CD8-positive, alpha-beta memory T cell (primary cell): Measurements from ENCODE around the gene ZCCHC24. TPM values are rescaled to one million over a fixed set of nuclear protein-coding genes. Genes with fewer than 3 reads are reported as not detected.

Experiments
- CTCF ChIA-PET: fragments of 350-600 bp; sonication (Branson Sonifier 250); formaldehyde crosslinking; loops from one replicate; lab custom pipeline; 2021; ENCODE audit warnings: antibody characterized with exemption; lab: Charles Lee
- POLR2A ChIA-PET: fragments of 350-600 bp; sonication (Branson Sonifier 250); formaldehyde crosslinking; loops from one replicate; lab custom pipeline; 2021; ENCODE audit warnings: antibody characterized with exemption; lab: Charles Lee
- DNase-seq, 5 donors: peaks; one replicate each; pipeline versions ENCODE4 v3.0.0 to v3.0.0-alpha.2; 2020 to 2022; ENCODE audit warnings: mixed read lengths in 1 of 5
- H3K27ac ChIP-seq: one replicate; pipeline ENCODE4 v1.7.0; 2013; ENCODE audit warnings: low read depth, mild to moderate bottlenecking, low read length, moderate library complexity
- H3K27me3 ChIP-seq: 2 replicates; pipeline ENCODE4 v1.7.0; 2013; ENCODE audit warnings: low read length, mild to moderate bottlenecking; ENCODE audit not compliant: insufficient read depth, poor library complexity, severe bottlenecking
- H3K36me3 ChIP-seq: 2 replicates; pipeline ENCODE4 v1.7.0; 2013; ENCODE audit warnings: mild to moderate bottlenecking, low read length, moderate library complexity; ENCODE audit not compliant: insufficient read depth
- H3K4me1 ChIP-seq: 2 replicates; pipeline ENCODE4 v1.7.0; 2013; ENCODE audit warnings: mild to moderate bottlenecking, low read length, moderate library complexity; ENCODE audit not compliant: insufficient read depth
- H3K4me3 ChIP-seq: 2 replicates; pipeline ENCODE4 v1.7.0; 2013; ENCODE audit warnings: mild to moderate bottlenecking, low read length
- H3K9me3 ChIP-seq: 2 replicates; pipeline ENCODE4 v1.7.0; 2013; ENCODE audit warnings: mild to moderate bottlenecking, low read length
- H3K27ac Mint-ChIP-seq, 8 donors: one replicate each; pipeline ENCODE4 v1.8.0; 2020 to 2021; ENCODE audit warnings: mixed read lengths in 8 of 8, mild to moderate bottlenecking in 6 of 8, inconsistent platforms in 3 of 8, moderate library complexity in 3 of 8
- H3K27me3 Mint-ChIP-seq, 2 donors: one replicate each; pipeline ENCODE4 v1.8.0; 2020 to 2021; ENCODE audit warnings: mixed read lengths in 2 of 2, mild to moderate bottlenecking in 1 of 2, moderate library complexity in 1 of 2
- H3K36me3 Mint-ChIP-seq, 3 donors: one replicate each; pipeline ENCODE4 v1.8.0; 2020 to 2021; ENCODE audit warnings: mixed read lengths in 3 of 3, inconsistent platforms in 1 of 3, mild to moderate bottlenecking in 1 of 3
- H3K4me1 Mint-ChIP-seq, 3 donors: one replicate each; pipeline ENCODE4 v1.8.0; 2020 to 2021; ENCODE audit warnings: mixed read lengths in 3 of 3, inconsistent platforms in 1 of 3, mild to moderate bottlenecking in 1 of 3
- H3K4me3 Mint-ChIP-seq, 7 donors: one replicate each; pipeline ENCODE4 v1.8.0; 2020 to 2021; ENCODE audit warnings: mixed read lengths in 7 of 7, mild to moderate bottlenecking in 6 of 7, moderate library complexity in 4 of 7, inconsistent platforms in 2 of 7
- H3K9me3 Mint-ChIP-seq, 5 donors: one replicate each; pipeline ENCODE4 v1.8.0; 2020 to 2022; ENCODE audit warnings: mixed read lengths in 5 of 5, mild to moderate bottlenecking in 3 of 5, moderate library complexity in 2 of 5, inconsistent platforms in 1 of 5
- polyA plus RNA-seq: library from polyadenylated mRNA; unstranded; fragments of 300-500 nt; fragmentation: Illumina TruSeq; gene quantifications from one replicate; pipeline ENCODE4 v1.2.3, GENCODE V29; 2021
- total RNA-seq, 2 experiments: library from RNA; stranded (reverse); gene quantifications; one replicate each; pipeline ENCODE4 v1.2.3, GENCODE V29; 2021

The ZCCHC24 gene
- total and polyA plus RNA-seq, 3 experiments from 2014 or later, result 0.83 to 1.4 (median 1.00) TPM

GRCh38 chr10:79404231-79404609, 41.2 kb downstream of the ZCCHC24 start:
- H3K27ac Mint-ChIP-seq, result no peak overlapping the region
- H3K9me3 ChIP-seq, result no peaks in the 10 kb centered on the region

DNA sequence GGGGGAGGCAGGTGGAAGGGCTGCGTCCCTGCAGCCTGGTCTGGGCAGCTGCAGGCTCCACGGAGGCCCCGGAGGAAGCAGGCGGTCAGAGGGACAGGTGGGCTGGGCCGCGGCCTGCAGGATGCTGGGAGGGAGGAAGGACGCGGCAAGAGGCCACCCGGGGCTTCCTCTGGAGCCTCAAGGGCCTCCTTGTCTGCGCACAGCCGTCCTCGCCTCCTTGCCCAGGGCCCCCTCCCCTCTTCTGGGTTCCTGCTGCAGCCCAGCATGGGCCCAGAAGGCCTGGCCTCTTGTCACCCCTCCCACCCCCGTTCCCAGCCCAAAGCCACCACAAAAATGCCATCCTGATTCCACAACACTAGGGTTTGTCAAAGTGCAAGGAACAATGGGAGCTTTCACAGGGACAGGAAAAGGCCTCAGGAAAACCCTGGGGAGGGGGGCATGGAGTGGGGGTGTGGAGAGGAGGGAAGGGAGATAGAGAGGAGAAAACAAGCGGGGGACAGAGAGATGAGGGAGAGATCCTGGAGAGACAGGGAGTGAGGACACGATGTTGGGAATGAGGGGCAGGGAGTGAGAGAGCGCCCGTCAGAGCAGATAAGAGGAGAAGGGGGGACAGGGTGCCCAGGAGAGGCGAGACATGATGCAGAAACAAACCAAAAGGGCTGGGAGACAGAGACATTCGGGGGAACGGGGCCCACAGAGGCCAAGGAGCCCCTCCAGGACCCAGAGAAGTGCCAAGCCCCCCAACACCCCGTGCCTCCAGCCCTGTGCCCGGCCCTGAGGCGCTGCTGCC, 41.8 kb downstream of the ZCCHC24 start:
- Mint-ChIP-seq H3K4me3 (no peak overlapping the region), H3K36me3 (no peaks in the 10 kb centered on the region), H3K9me3 (no peaks in the 10 kb centered on the region), H3K4me1 (no peaks in the 10 kb centered on the region), H3K27ac (peak overlapping the region in 1 of 8 donors; percentile 32), H3K27me3 (peaks cover 0 to 1% of the 10 kb centered on the region in 2 donors)
- H3K4me1 ChIP-seq, result no peaks in the 10 kb centered on the region
- ChIA-PET POLR2A (no interaction called here), CTCF (no interaction called here)
- no peaks in the 10 kb centered on the region for H3K27me3 ChIP-seq
- DNase-seq, result no peak
- no peaks in the 10 kb centered on the region for H3K36me3 ChIP-seq
- H3K27ac ChIP-seq, result no peak overlapping the region
- no peaks in the 10 kb centered on the region for H3K9me3 ChIP-seq
- H3K4me3 ChIP-seq, result no peak overlapping the region

More at GRCh38 chr10:79404231-79404609, 41.2 kb downstream of the ZCCHC24 start:
- no peak overlapping the region for H3K4me3 Mint-ChIP-seq
- no peak overlapping the region for H3K27ac ChIP-seq
- DNase-seq, result no peak
- H3K4me1 ChIP-seq, result no peaks in the 10 kb centered on the region
- no peaks in the 10 kb centered on the region for H3K36me3 ChIP-seq
- POLR2A ChIA-PET, result interaction anchor here (0.6 kb wide), 1 partner anchor 62 kb away, joined by 4 read pairs; no protein-coding TSS in a partner anchor
- CTCF ChIA-PET, result no interaction called here
- no peaks in the 10 kb centered on the region for H3K27me3 ChIP-seq
- H3K27me3 Mint-ChIP-seq, result peaks cover 0 to 1% of the 10 kb centered on the region in 2 donors
- no peak overlapping the region for H3K4me3 ChIP-seq
- H3K9me3 Mint-ChIP-seq, result no peaks in the 10 kb centered on the region
- H3K36me3 Mint-ChIP-seq, result no peaks in the 10 kb centered on the region
- no peaks in the 10 kb centered on the region for H3K4me1 Mint-ChIP-seq

- H3K36me3 Mint-ChIP-seq, result no peaks in the 10 kb centered on the region
- H3K9me3 Mint-ChIP-seq, result no peaks in the 10 kb centered on the region
- ChIA-PET POLR2A (no interaction called here), CTCF (no interaction called here)
- Histone ChIP-seq H3K9me3 (no peaks in the 10 kb centered on the region), H3K4me3 (no peak overlapping the region), H3K4me1 (no peaks in the 10 kb centered on the region), H3K27ac (no peak overlapping the region), H3K27me3 (no peaks in the 10 kb centered on the region), H3K36me3 (no peaks in the 10 kb centered on the region)
- no peak overlapping the region for H3K27ac Mint-ChIP-seq
- peaks cover 0 to 1% of the 10 kb centered on the region in 2 donors for H3K27me3 Mint-ChIP-seq
- peak in 1 of 5 donors; percentile 41 for DNase-seq
- no peak overlapping the region for H3K4me3 Mint-ChIP-seq
- no peaks in the 10 kb centered on the region for H3K4me1 Mint-ChIP-seq
Observed at GRCh38 chr10:79402951-79403350, 42.5 kb downstream of the ZCCHC24 start.

- no peaks in the 10 kb centered on the region for H3K36me3 Mint-ChIP-seq
- no peaks in the 10 kb centered on the region for H3K9me3 Mint-ChIP-seq
- peak in 1 of 5 donors; percentile 11 for DNase-seq
- no peak overlapping the region for H3K4me3 Mint-ChIP-seq
- no peak overlapping the region for H3K27ac ChIP-seq
- ChIA-PET POLR2A (no interaction called here), CTCF (no interaction called here)
- H3K4me1 ChIP-seq, result no peaks in the 10 kb centered on the region
- no peaks in the 10 kb centered on the region for H3K27me3 ChIP-seq
- peaks cover 0 to 1% of the 10 kb centered on the region in 2 donors for H3K27me3 Mint-ChIP-seq
- H3K36me3 ChIP-seq, result no peaks in the 10 kb centered on the region
- H3K4me3 ChIP-seq, result no peak overlapping the region
- no peak overlapping the region for H3K27ac Mint-ChIP-seq
- no peaks in the 10 kb centered on the region for H3K9me3 ChIP-seq
- H3K4me1 Mint-ChIP-seq, result no peaks in the 10 kb centered on the region
Observed at GRCh38 chr10:79402625-79402946, 42.8 kb downstream of the ZCCHC24 start.

DNA sequence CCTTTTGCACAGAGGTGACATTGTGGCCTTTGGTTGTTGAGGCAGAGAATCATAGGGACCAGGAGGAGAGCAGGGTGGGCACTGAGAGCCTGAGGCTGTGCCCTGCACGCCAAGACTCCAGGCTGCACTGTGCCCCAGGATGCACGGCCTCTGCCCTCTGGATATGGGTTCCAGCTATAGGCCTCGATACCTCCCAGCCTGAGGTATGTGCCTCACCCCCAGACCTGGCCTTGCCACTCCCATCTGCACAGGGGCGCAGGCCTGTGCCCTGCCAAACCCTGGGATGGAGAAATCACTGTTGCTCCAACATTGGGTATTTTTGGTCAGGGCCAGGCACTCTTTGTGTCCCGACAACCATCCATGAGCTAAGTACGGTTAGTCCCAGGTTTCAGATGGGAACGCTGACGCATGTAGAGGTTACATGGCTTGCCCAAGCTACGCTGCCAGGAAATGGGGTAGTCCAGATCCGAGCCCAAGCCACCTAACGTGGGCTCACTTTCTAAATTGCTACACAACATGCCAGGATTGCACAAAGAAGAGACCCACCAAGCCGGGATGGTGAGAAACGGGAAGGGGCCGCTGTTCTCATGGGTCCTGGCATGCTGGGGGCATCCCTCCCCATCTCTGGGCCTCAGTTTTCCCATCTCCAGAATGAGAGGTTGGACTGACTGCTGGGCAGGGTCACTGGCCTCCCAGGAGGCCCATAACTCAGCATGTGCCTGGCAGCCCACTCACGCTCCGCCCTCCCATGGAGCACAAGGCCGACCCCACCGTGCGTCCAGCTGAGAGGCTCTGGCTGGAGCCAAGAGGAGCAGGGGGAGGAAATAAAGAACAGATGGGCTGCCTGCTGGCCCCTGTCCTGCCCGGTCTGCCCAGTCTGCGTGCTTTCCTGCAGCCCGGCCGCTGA, 44.2 kb downstream of the ZCCHC24 start:
- H3K36me3 ChIP-seq, result no peaks in the 10 kb centered on the region
- no peak overlapping the region for H3K4me3 ChIP-seq
- ChIA-PET POLR2A (no interaction called here), CTCF (interaction anchor here (0.9 to 3.7 kb wide), 3 partner anchors 11 to 67 kb away, joined by 3 to 17 read pairs (median 5); no protein-coding TSS in a partner anchor)
- H3K36me3 Mint-ChIP-seq, result no peaks in the 10 kb centered on the region
- H3K4me1 ChIP-seq, result no peaks in the 10 kb centered on the region
- peak in 1 of 5 donors; percentile 26 for DNase-seq
- no peak overlapping the region for H3K27ac Mint-ChIP-seq
- H3K27me3 ChIP-seq, result no peaks in the 10 kb centered on the region
- H3K9me3 ChIP-seq, result no peaks in the 10 kb centered on the region
- no peaks in the 10 kb centered on the region for H3K9me3 Mint-ChIP-seq
- H3K27ac ChIP-seq, result no peak overlapping the region
- H3K27me3 Mint-ChIP-seq, result peaks cover 0 to 2% of the 10 kb centered on the region in 2 donors
- no peak overlapping the region for H3K4me3 Mint-ChIP-seq
- no peaks in the 10 kb centered on the region for H3K4me1 Mint-ChIP-seq

- H3K9me3 Mint-ChIP-seq, result no peaks in the 10 kb centered on the region
- Histone ChIP-seq H3K4me1 (no peaks in the 10 kb centered on the region), H3K36me3 (no peaks in the 10 kb centered on the region), H3K27me3 (no peaks in the 10 kb centered on the region), H3K4me3 (no peak overlapping the region), H3K27ac (no peak overlapping the region), H3K9me3 (no peaks in the 10 kb centered on the region)
- CTCF ChIA-PET, result interaction anchor here (0.9 to 3.7 kb wide), 3 partner anchors 11 to 68 kb away, joined by 3 to 17 read pairs (median 5); no protein-coding TSS in a partner anchor
- H3K4me3 Mint-ChIP-seq, result no peak overlapping the region
- peaks cover 0 to 2% of the 10 kb centered on the region in 2 donors for H3K27me3 Mint-ChIP-seq
- peak overlapping the region in 1 of 8 donors; percentile 38 for H3K27ac Mint-ChIP-seq
- H3K36me3 Mint-ChIP-seq, result no peaks in the 10 kb centered on the region
- peak; percentile 11 to 65 (median 28) for DNase-seq
- POLR2A ChIA-PET, result no interaction called here
- no peaks in the 10 kb centered on the region for H3K4me1 Mint-ChIP-seq
Observed at GRCh38 chr10:79400146-79401004, 45.0 kb downstream of the ZCCHC24 start.

DNA sequence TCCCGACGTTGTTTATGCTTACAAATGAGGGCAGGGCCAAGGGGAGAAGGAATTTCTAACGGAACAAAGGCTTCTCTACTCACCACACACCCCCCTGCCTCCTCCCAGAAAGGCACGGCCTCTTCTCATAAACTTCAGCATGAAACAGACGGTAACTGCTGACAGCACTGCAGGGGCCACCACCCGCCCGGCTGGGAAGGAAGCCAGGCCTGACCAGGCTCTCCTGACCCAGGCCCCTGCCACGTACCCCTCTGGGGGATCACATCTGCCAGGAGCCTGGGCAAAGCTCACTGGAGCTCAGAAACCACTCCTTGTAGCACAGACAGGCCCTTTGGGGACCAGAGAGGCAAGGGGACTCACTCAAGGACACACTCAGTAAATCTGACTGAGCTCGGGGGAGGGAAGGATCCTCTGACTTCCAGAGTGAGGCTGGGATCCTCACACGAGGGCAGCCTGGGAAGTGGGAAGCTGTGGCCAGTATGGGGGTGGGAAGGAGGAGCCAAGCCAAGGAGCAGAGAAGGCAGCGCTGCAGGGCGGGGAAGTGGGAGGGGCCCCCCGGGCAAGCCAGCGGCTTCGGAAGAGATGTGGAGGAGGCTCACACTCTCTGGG, 46.1 kb downstream of the ZCCHC24 start:
- H3K36me3 Mint-ChIP-seq, result no peaks in the 10 kb centered on the region
- peaks cover 0 to 2% of the 10 kb centered on the region in 2 donors for H3K27me3 Mint-ChIP-seq
- ChIA-PET POLR2A (no interaction called here), CTCF (interaction anchor here (2.5 to 3.7 kb wide), 2 partner anchors 10 to 69 kb away, joined by 5 to 17 read pairs; no protein-coding TSS in a partner anchor)
- no peaks in the 10 kb centered on the region for H3K4me1 ChIP-seq
- H3K4me3 Mint-ChIP-seq, result no peak overlapping the region
- H3K27ac Mint-ChIP-seq, result no peak overlapping the region
- peak overlapping the region; percentile 47 for H3K27ac ChIP-seq
- no peaks in the 10 kb centered on the region for H3K4me1 Mint-ChIP-seq
- no peaks in the 10 kb centered on the region for H3K27me3 ChIP-seq
- H3K4me3 ChIP-seq, result no peak overlapping the region
- H3K9me3 ChIP-seq, result no peaks in the 10 kb centered on the region
- DNase-seq, result no peak
- H3K36me3 ChIP-seq, result no peaks in the 10 kb centered on the region
- H3K9me3 Mint-ChIP-seq, result no peaks in the 10 kb centered on the region
